WTC11 (cell line): ENCODE data around the gene PDE4A. TPM values are rescaled to one million over a fixed set of nuclear protein-coding genes. Genes with fewer than 3 reads are reported as not detected.

ENCODE experiments used
- ATAC-seq: fragments of 200-7000 bp; cut with Tn5 transposase; 2 replicates; pipeline ENCODE4 v1.10.0; 2021; ENCODE audit warnings: mild to moderate bottlenecking, moderate library complexity
- CTCF ChIA-PET: fragments of 300-600 bp; sonication (Branson Sonifier 250); formaldehyde crosslinking; loops from one replicate; lab custom pipeline; 2021; ENCODE audit warnings: antibody characterized with exemption; lab: Charles Lee
- POLR2A ChIA-PET: fragments of 350-600 bp; sonication (Branson Sonifier 250); formaldehyde crosslinking; loops from one replicate; lab custom pipeline; 2021; ENCODE audit warnings: antibody characterized with exemption; lab: Charles Lee
- DNase-seq: peaks from one replicate; pipeline ENCODE4 v3.0.0; 2021; ENCODE audit warnings: low spot score
- H3K27ac Mint-ChIP-seq: 2 replicates; pipeline ENCODE4 v1.8.0; 2021; ENCODE audit warnings: mixed read lengths
- H3K27me3 Mint-ChIP-seq: 2 replicates; pipeline ENCODE4 v1.8.0; 2021; ENCODE audit warnings: low read depth, mild to moderate bottlenecking, moderate library complexity, mixed read lengths
- H3K36me3 Mint-ChIP-seq: 2 replicates; pipeline ENCODE4 v1.8.0; 2021; ENCODE audit warnings: mixed read lengths
- H3K4me1 Mint-ChIP-seq: 2 replicates; pipeline ENCODE4 v1.8.0; 2022; ENCODE audit warnings: mixed read lengths
- H3K4me3 Mint-ChIP-seq: 2 replicates; pipeline ENCODE4 v1.8.0; 2021; ENCODE audit warnings: mild to moderate bottlenecking, moderate library complexity, mixed read lengths
- H3K9me3 Mint-ChIP-seq: 2 replicates; pipeline ENCODE4 v1.8.0; 2021; ENCODE audit warnings: mixed read lengths
- ATF1 ChIP-seq: sonication (generic); formaldehyde crosslinking; IDR thresholded peaks from 2 replicates; pipeline ENCODE4 v1.8.1; 2023; ENCODE audit warnings: mild to moderate bottlenecking, moderate library complexity, missing genetic modification reagents
- CTCF ChIP-seq: fragments of 200-600 bp; IDR thresholded peaks from 2 replicates; pipeline ENCODE4 v1.8.0; 2022; ENCODE audit warnings: antibody characterized with exemption
- EMX1 ChIP-seq: fragments of 250-450 bp; sonication (Bioruptor Pico); IDR thresholded peaks from 2 replicates; pipeline ENCODE4 v1.8.0; 2021; ENCODE audit warnings: mild to moderate bottlenecking
- ETV6 ChIP-seq: sonication (generic); formaldehyde crosslinking; IDR thresholded peaks from 2 replicates; pipeline ENCODE4 v1.8.1; 2022; ENCODE audit warnings: mild to moderate bottlenecking, missing genetic modification reagents
- FOXK1 ChIP-seq: sonication (generic); formaldehyde crosslinking; IDR thresholded peaks from 2 replicates; pipeline ENCODE4 v1.8.0; 2022; ENCODE audit warnings: mild to moderate bottlenecking, moderate library complexity, missing genetic modification reagents
- JAZF1 ChIP-seq: fragments of 250-450 bp; sonication (Bioruptor Pico); IDR thresholded peaks from 2 replicates; pipeline ENCODE4 v1.9.0; 2021; ENCODE audit warnings: moderate library complexity, mild to moderate bottlenecking, inconsistent platforms
- MYBL2 ChIP-seq: sonication (generic); formaldehyde crosslinking; IDR thresholded peaks from 2 replicates; pipeline ENCODE4 v1.8.1; 2023; ENCODE audit warnings: mild to moderate bottlenecking, moderate library complexity, missing genetic modification reagents
- NFATC4 ChIP-seq: fragments of 250-450 bp; sonication (Bioruptor Pico); IDR thresholded peaks from 2 replicates; pipeline ENCODE4 v1.9.0; 2021; ENCODE audit warnings: mild to moderate bottlenecking
- RORB ChIP-seq: fragments of 250-450 bp; sonication (Bioruptor Pico); IDR thresholded peaks from 2 replicates; pipeline ENCODE4 v1.9.0; 2021; ENCODE audit warnings: mild to moderate bottlenecking
- SMAD3 ChIP-seq: sonication (generic); formaldehyde crosslinking; IDR thresholded peaks from 2 replicates; pipeline ENCODE4 v1.8.0; 2022; ENCODE audit warnings: missing genetic modification reagents, mild to moderate bottlenecking, borderline replicate concordance
- SP1 ChIP-seq: sonication (generic); formaldehyde crosslinking; conservative IDR thresholded peaks from 2 replicates; pipeline ENCODE4 v1.8.1; 2022; ENCODE audit warnings: missing genetic modification reagents
- ZNF232 ChIP-seq: sonication (generic); formaldehyde crosslinking; IDR thresholded peaks from 2 replicates; pipeline ENCODE4 v1.8.0; 2022; ENCODE audit warnings: mild to moderate bottlenecking, missing genetic modification reagents
- ZNF425 ChIP-seq: fragments of 250-450 bp; sonication (Bioruptor Pico); conservative IDR thresholded peaks from 2 replicates; pipeline ENCODE4 v1.9.0; 2021; ENCODE audit warnings: mild to moderate bottlenecking
- ZNF512 ChIP-seq: sonication (generic); formaldehyde crosslinking; IDR thresholded peaks from 2 replicates; pipeline ENCODE4 v1.8.1; 2022; ENCODE audit warnings: missing genetic modification reagents, borderline replicate concordance
- total RNA-seq: library from RNA; stranded (reverse); gene quantifications from 3 replicates; pipeline ENCODE4 v1.2.3, GENCODE V29; 2021
- TF ChIP-seq, protein P1 (sequence below): fragments of 250-450 bp; sonication (Bioruptor Pico); IDR thresholded peaks from 2 replicates; pipeline ENCODE4 v1.9.0; 2021; ENCODE audit warnings: mild to moderate bottlenecking
- TF ChIP-seq, protein P2 (sequence below): sonication (generic); formaldehyde crosslinking; IDR thresholded peaks from 2 replicates; pipeline ENCODE4 v1.8.0; 2023; ENCODE audit warnings: missing genetic modification reagents, mild to moderate bottlenecking, borderline replicate concordance
- TF ChIP-seq, protein P3 (sequence below): sonication (generic); formaldehyde crosslinking; IDR thresholded peaks from 2 replicates; pipeline ENCODE4 v1.8.0; 2022; ENCODE audit warnings: mild to moderate bottlenecking, missing genetic modification reagents
- TF ChIP-seq, protein P4 (sequence below): sonication (generic); formaldehyde crosslinking; IDR thresholded peaks from 2 replicates; pipeline ENCODE4 v1.8.0; 2022; ENCODE audit warnings: mild to moderate bottlenecking, missing genetic modification reagents

Gene PDE4A
- total RNA-seq, 1 experiment from 2014 or later = 5.9 TPM

GRCh38 chr19:10392120-10392519 lies 28.2 kb upstream of the PDE4A start (continued):
- TF ChIP-seq, protein P1, sequence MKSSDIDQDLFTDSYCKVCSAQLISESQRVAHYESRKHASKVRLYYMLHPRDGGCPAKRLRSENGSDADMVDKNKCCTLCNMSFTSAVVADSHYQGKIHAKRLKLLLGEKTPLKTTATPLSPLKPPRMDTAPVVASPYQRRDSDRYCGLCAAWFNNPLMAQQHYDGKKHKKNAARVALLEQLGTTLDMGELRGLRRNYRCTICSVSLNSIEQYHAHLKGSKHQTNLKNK = no peak
- TF ChIP-seq RORB (CRISPR knock-in tag) = no peak
- TF ChIP-seq, protein P2, sequence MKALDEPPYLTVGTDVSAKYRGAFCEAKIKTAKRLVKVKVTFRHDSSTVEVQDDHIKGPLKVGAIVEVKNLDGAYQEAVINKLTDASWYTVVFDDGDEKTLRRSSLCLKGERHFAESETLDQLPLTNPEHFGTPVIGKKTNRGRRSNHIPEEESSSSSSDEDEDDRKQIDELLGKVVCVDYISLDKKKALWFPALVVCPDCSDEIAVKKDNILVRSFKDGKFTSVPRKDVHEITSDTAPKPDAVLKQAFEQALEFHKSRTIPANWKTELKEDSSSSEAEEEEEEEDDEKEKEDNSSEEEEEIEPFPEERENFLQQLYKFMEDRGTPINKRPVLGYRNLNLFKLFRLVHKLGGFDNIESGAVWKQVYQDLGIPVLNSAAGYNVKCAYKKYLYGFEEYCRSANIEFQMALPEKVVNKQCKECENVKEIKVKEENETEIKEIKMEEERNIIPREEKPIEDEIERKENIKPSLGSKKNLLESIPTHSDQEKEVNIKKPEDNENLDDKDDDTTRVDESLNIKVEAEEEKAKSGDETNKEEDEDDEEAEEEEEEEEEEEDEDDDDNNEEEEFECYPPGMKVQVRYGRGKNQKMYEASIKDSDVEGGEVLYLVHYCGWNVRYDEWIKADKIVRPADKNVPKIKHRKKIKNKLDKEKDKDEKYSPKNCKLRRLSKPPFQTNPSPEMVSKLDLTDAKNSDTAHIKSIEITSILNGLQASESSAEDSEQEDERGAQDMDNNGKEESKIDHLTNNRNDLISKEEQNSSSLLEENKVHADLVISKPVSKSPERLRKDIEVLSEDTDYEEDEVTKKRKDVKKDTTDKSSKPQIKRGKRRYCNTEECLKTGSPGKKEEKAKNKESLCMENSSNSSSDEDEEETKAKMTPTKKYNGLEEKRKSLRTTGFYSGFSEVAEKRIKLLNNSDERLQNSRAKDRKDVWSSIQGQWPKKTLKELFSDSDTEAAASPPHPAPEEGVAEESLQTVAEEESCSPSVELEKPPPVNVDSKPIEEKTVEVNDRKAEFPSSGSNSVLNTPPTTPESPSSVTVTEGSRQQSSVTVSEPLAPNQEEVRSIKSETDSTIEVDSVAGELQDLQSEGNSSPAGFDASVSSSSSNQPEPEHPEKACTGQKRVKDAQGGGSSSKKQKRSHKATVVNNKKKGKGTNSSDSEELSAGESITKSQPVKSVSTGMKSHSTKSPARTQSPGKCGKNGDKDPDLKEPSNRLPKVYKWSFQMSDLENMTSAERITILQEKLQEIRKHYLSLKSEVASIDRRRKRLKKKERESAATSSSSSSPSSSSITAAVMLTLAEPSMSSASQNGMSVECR (CRISPR knock-in tag) = no peak

- POLR2A ChIA-PET = no interaction called here
- DNase-seq (no peak), ATAC-seq (no peak)
- H3K4me1 Mint-ChIP-seq = peaks cover 5% of the 10 kb centered on the region; the same call in 1 of the 2 replicates
- H3K27ac Mint-ChIP-seq = no peak overlapping the region
- H3K27me3 Mint-ChIP-seq = no peaks in the 10 kb centered on the region
- CTCF ChIA-PET = interaction anchor here (4.0 to 4.7 kb wide), 2 partner anchors 123 to 133 kb away, joined by 66 to 72 read pairs; partner anchors contain the start of gene ICAM1
- peaks cover 35% of the 10 kb centered on the region for H3K36me3 Mint-ChIP-seq
- H3K9me3 Mint-ChIP-seq = no peaks in the 10 kb centered on the region
- no peak overlapping the region for H3K4me3 Mint-ChIP-seq
- no peak for TF ChIP-seq ZNF232
- no peak for TF ChIP-seq FOXK1
- TF ChIP-seq ZNF512 (CRISPR knock-in tag) = no peak
- no peak for TF ChIP-seq ETV6
- TF ChIP-seq ATF1 (CRISPR knock-in tag) = no peak
- TF ChIP-seq, protein P2 (CRISPR knock-in tag) = no peak
- TF ChIP-seq NFATC4 (CRISPR knock-in tag) = no peak
- TF ChIP-seq EMX1 (CRISPR knock-in tag) = no peak
- TF ChIP-seq, protein P3, sequence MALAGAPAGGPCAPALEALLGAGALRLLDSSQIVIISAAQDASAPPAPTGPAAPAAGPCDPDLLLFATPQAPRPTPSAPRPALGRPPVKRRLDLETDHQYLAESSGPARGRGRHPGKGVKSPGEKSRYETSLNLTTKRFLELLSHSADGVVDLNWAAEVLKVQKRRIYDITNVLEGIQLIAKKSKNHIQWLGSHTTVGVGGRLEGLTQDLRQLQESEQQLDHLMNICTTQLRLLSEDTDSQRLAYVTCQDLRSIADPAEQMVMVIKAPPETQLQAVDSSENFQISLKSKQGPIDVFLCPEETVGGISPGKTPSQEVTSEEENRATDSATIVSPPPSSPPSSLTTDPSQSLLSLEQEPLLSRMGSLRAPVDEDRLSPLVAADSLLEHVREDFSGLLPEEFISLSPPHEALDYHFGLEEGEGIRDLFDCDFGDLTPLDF (CRISPR knock-in tag) = no peak
- TF ChIP-seq MYBL2 (CRISPR knock-in tag) = no peak
- TF ChIP-seq JAZF1 (CRISPR knock-in tag) = no peak
- no peak for TF ChIP-seq SMAD3
- TF ChIP-seq, protein P4, sequence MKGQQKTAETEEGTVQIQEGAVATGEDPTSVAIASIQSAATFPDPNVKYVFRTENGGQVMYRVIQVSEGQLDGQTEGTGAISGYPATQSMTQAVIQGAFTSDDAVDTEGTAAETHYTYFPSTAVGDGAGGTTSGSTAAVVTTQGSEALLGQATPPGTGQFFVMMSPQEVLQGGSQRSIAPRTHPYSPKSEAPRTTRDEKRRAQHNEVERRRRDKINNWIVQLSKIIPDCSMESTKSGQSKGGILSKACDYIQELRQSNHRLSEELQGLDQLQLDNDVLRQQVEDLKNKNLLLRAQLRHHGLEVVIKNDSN (CRISPR knock-in tag) = no peak
- no peak for TF ChIP-seq SP1 (CRISPR knock-in tag)
- TF ChIP-seq ZNF425 (CRISPR knock-in tag) = no peak
- TF ChIP-seq CTCF = no peak
These were observed 27.2 kb upstream of the PDE4A start for GRCh38 chr19:10393137-10393536.
